A549 (cell line): ENCODE results near the gene CTNNAL1. TPM values are rescaled to one million over a fixed set of nuclear protein-coding genes. Genes with fewer than 3 reads are reported as not detected.

ENCODE experiments used
- ATAC-seq, 2 experiments: fragments of 200-7000 bp in 1 of 2; fragments of >200 bp in 1 of 2; cut with Nextera tagmentation in 1 of 2; cut with Tn5 transposase in 1 of 2; 3 replicates each; pipeline versions ENCODE4 v1.8.0 to v1.9.1; 2018 to 2020; ENCODE audit warnings: mild to moderate bottlenecking in 1 of 2, moderate library complexity in 1 of 2
- CTCF ChIA-PET: fragments of 300-600 bp; sonication (Branson Sonifier 250); formaldehyde crosslinking; extraction: SDS; loops from one replicate; lab custom pipeline; 2021; ENCODE audit warnings: antibody characterized with exemption, inconsistent platforms; lab: Yijun Ruan, JAX
- POLR2A ChIA-PET: fragments of 350-600 bp; formaldehyde crosslinking; extraction: SDS; loops from one replicate; lab custom pipeline; 2021; ENCODE audit warnings: antibody characterized with exemption, inconsistent platforms; lab: Yijun Ruan, JAX
- DNase-seq, 2 experiments: peaks; one replicate each; pipeline versions ENCODE4 v3.0.0 to v3.0.0-alpha.2; 2011 to 2016; ENCODE audit warnings: low read depth in 1 of 2, low spot score in 1 of 2
- FAIRE-seq: peaks from 2 replicates; lab custom pipeline; 2011; peaks lifted over from hg19 to GRCh38; lab: Jason Lieb, UNC
- H3K27ac ChIP-seq, 2 experiments: fragments of >200 bp; sonication (Bioruptor Twin); formaldehyde crosslinking; 3 replicates each; pipeline ENCODE4 v1.5.1; 2016 to 2017
- H3K4me1 ChIP-seq: fragments of >200 bp; sonication (Bioruptor Twin); formaldehyde crosslinking; 3 replicates; pipeline ENCODE4 v1.6.1; 2016
- H3K4me2 ChIP-seq: fragments of >200 bp; sonication (Bioruptor Twin); formaldehyde crosslinking; 3 replicates; pipeline ENCODE4 v1.6.1; 2016
- H3K4me3 ChIP-seq: fragments of >200 bp; sonication (Bioruptor Twin); formaldehyde crosslinking; 3 replicates; pipeline ENCODE4 v1.5.1; 2016
- H3K9me3 ChIP-seq: fragments of >200 bp; sonication (Bioruptor Twin); formaldehyde crosslinking; 3 replicates; pipeline ENCODE4 v1.6.1; 2016
- CBX8 ChIP-seq: fragments of 200-600 bp; sonication (generic); IDR thresholded peaks from 2 replicates; pipeline ENCODE4 v1.6.1; 2016
- CEBPB ChIP-seq, 2 experiments: fragments of >200 bp in 1 of 2; sonication (Bioruptor Twin) in 1 of 2; formaldehyde crosslinking in 1 of 2; IDR thresholded peaks; 2 replicates each; pipeline ENCODE4 v1.6.1; 2012 to 2016
- CHD2 ChIP-seq: fragments of 150-350 bp; IDR thresholded peaks from 2 replicates; pipeline ENCODE4 v1.6.1; 2014; ENCODE audit warnings: low read length; ENCODE audit not compliant: partially characterized antibody
- E2F6 ChIP-seq: IDR thresholded peaks from 2 replicates; pipeline ENCODE4 v1.6.1; 2012; ENCODE audit warnings: low read depth, borderline replicate concordance
- ELK1 ChIP-seq: fragments of 150-350 bp; IDR thresholded peaks from 2 replicates; pipeline ENCODE4 v1.6.1; 2014; ENCODE audit warnings: low read depth, mild to moderate bottlenecking, low read length
- EP300 ChIP-seq, 2 experiments: fragments of >200 bp; sonication (Bioruptor Twin); formaldehyde crosslinking; IDR thresholded peaks; 2 replicates in 1 of 2; 3 replicates in 1 of 2; pipeline ENCODE4 v1.6.1; 2016 to 2017
- FOSL2 ChIP-seq, 2 experiments: fragments of 450-650 bp in 1 of 2; fragments of >200 bp in 1 of 2; sonication (Bioruptor Twin) in 1 of 2; formaldehyde crosslinking; IDR thresholded peaks; 2 replicates each; pipeline versions ENCODE4 v1.5.0 to v1.6.1; 2016 to 2020; ENCODE audit warnings: mild to moderate bottlenecking in 1 of 2, moderate library complexity in 1 of 2
- FOXS1 ChIP-seq: fragments of 250-450 bp; sonication (Bioruptor Pico); IDR thresholded peaks from 2 replicates; pipeline ENCODE4 v1.5.0; 2020; ENCODE audit warnings: mild to moderate bottlenecking, moderate library complexity
- GATA3 ChIP-seq: IDR thresholded peaks from 2 replicates; pipeline ENCODE4 v1.6.1; 2012; ENCODE audit warnings: borderline replicate concordance
- HDAC2 ChIP-seq: fragments of 200-600 bp; sonication (generic); IDR thresholded peaks from 2 replicates; pipeline ENCODE4 v1.6.1; 2016
- HES2 ChIP-seq: fragments of >200 bp; sonication (Bioruptor Twin); formaldehyde crosslinking; IDR thresholded peaks from 2 replicates; pipeline ENCODE4 v1.6.1; 2016
- HEYL ChIP-seq: fragments of 250-450 bp; sonication (Bioruptor Pico); IDR thresholded peaks from 2 replicates; pipeline ENCODE4 v1.8.0; 2021; ENCODE audit warnings: mild to moderate bottlenecking, moderate library complexity
- HOXA7 ChIP-seq: fragments of 250-450 bp; sonication (Bioruptor Pico); IDR thresholded peaks from 2 replicates; pipeline ENCODE4 v1.5.0; 2020; ENCODE audit warnings: mild to moderate bottlenecking, moderate library complexity
- HOXB13 ChIP-seq: fragments of 250-450 bp; sonication (Bioruptor Pico); IDR thresholded peaks from 2 replicates; pipeline ENCODE4 v1.5.0; 2020; ENCODE audit warnings: low read depth, mild to moderate bottlenecking, moderate library complexity
- JUNB ChIP-seq: fragments of >200 bp; sonication (Bioruptor Twin); formaldehyde crosslinking; IDR thresholded peaks from 2 replicates; pipeline ENCODE4 v1.6.1; 2016
- KDM1A ChIP-seq: fragments of 200-600 bp; sonication (generic); IDR thresholded peaks from 2 replicates; pipeline ENCODE4 v1.6.1; 2016; ENCODE audit warnings: low read depth, mild to moderate bottlenecking
- MAZ ChIP-seq: fragments of 150-350 bp; IDR thresholded peaks from 2 replicates; pipeline ENCODE4 v1.6.1; 2014; ENCODE audit warnings: antibody characterized with exemption, low read depth, low read length, borderline replicate concordance
- MYC ChIP-seq: IDR thresholded peaks from 2 replicates; pipeline ENCODE4 v1.6.1; 2012; ENCODE audit warnings: mild to moderate bottlenecking, inconsistent platforms, low read length, improper control_type of control experiment, borderline replicate concordance
- NPAS2 ChIP-seq: fragments of 250-450 bp; sonication (Bioruptor Pico); IDR thresholded peaks from 2 replicates; pipeline ENCODE4 v1.8.0; 2022; ENCODE audit warnings: mild to moderate bottlenecking, moderate library complexity, borderline replicate concordance
- REST ChIP-seq: fragments of 200-600 bp; sonication (generic); IDR thresholded peaks from 2 replicates; pipeline ENCODE4 v1.6.1; 2016; ENCODE audit warnings: antibody characterized with exemption, mild to moderate bottlenecking, moderate library complexity
- RFX5 ChIP-seq: fragments of 450-650 bp; IDR thresholded peaks from 2 replicates; pipeline ENCODE4 v1.7.1; 2014; ENCODE audit warnings: antibody characterized with exemption, mild to moderate bottlenecking, moderate library complexity
- RNF2 ChIP-seq: fragments of 200-600 bp; sonication (generic); IDR thresholded peaks from 2 replicates; pipeline ENCODE4 v1.6.1; 2016; ENCODE audit warnings: low read depth, mild to moderate bottlenecking, antibody characterized with exemption, moderate library complexity, borderline replicate concordance
- SREBF2 ChIP-seq: fragments of 450-650 bp; IDR thresholded peaks from 2 replicates; pipeline ENCODE4 v1.6.1; 2014; ENCODE audit warnings: mild to moderate bottlenecking, moderate library complexity
- TFCP2L1 ChIP-seq: fragments of 250-450 bp; sonication (Bioruptor Pico); IDR thresholded peaks from 2 replicates; pipeline ENCODE4 v1.5.0; 2021; ENCODE audit warnings: mild to moderate bottlenecking
- USF2 ChIP-seq: fragments of 450-650 bp; IDR thresholded peaks from 2 replicates; pipeline ENCODE4 v1.6.1; 2014; ENCODE audit warnings: antibody characterized with exemption
- ZC3H11A ChIP-seq: fragments of 450-650 bp; IDR thresholded peaks from 2 replicates; pipeline ENCODE4 v1.6.1; 2014; ENCODE audit warnings: antibody characterized with exemption, mild to moderate bottlenecking
- ZFP36 ChIP-seq: fragments of 450-650 bp; IDR thresholded peaks from 2 replicates; pipeline ENCODE4 v1.6.1; 2014; ENCODE audit warnings: borderline replicate concordance; ENCODE audit not compliant: partially characterized antibody
- ZSCAN20 ChIP-seq: fragments of 250-450 bp; sonication (Bioruptor Pico); IDR thresholded peaks from 2 replicates; pipeline ENCODE4 v1.8.0; 2022; ENCODE audit warnings: mild to moderate bottlenecking, moderate library complexity
- WGBS: methylation state at CpG from one replicate; pipeline ENCODE4 v1.1.6; 2017; ENCODE audit errors: missing lambda C conversion rate; 5-methylcytosine and 5-hydroxymethylcytosine counted together
- polyA plus RNA-seq, 4 experiments: library from polyadenylated mRNA; depleted of rRNA in 3 of 4; stranded (reverse); fragments of >200 nt; fragmentation: RNase III in 1 of 4; extraction: RNeasy Plus Mini Kit Qiagen cat#74134 plus additional on column Dnase treatment in 1 of 4; gene quantifications; 2 replicates in 3 of 4; 3 replicates in 1 of 4; pipeline ENCODE4 v1.2.3, GENCODE V29; 2011 to 2017

CTNNAL1 gene
- polyA plus RNA-seq, 2 of the 4 experiments (the other 2 are of a cell fraction): 43.8 to 63.6 TPM

- Histone ChIP-seq H3K9me3 (no peaks in the 10 kb centered on the region), H3K4me3 (no peak overlapping the region), H3K4me2 (no peak overlapping the region), H3K27ac (no peak overlapping the region), H3K4me1 (peaks cover 35% of the 10 kb centered on the region)
- WGBS: 96% methylated on average over 4 of the region's 4 CpGs
- no peak for ATAC-seq
- POLR2A ChIA-PET: no interaction called here
- CTCF ChIA-PET: interaction anchor here (1.0 kb wide), 1 partner anchor 13 kb away, joined by 3 read pairs; no protein-coding TSS in a partner anchor
- no peak for TF ChIP-seq TFCP2L1 (CRISPR knock-in tag)
- no peak for TF ChIP-seq RNF2
- TF ChIP-seq HEYL (CRISPR knock-in tag): no peak
- no peak for TF ChIP-seq USF2
- TF ChIP-seq RFX5: no peak
- no peak for TF ChIP-seq GATA3
- TF ChIP-seq FOXS1: no peak
- TF ChIP-seq KDM1A: no peak
- no peak for TF ChIP-seq ELK1
- no peak for TF ChIP-seq HOXA7 (CRISPR knock-in tag)
- no peak for TF ChIP-seq HES2
- no peak for TF ChIP-seq ZC3H11A
- FAIRE-seq: no peak
- DNase-seq: no peak
Observed at GRCh38 chr9:109030426-109030825, 17.1 kb upstream of the CTNNAL1 start.

GRCh38 chr9:109028457-109028856, 15.2 kb upstream of the CTNNAL1 start:
- DNase-seq: no peak
- 92% methylated on average over 4 of the region's 4 CpGs for WGBS
- H3K4me1 ChIP-seq: peaks cover 25% of the 10 kb centered on the region
- CTCF ChIA-PET: interaction anchor here (0.6 to 0.9 kb wide), 2 partner anchors 155 to 1257 kb away, joined by 3 to 4 read pairs; no protein-coding TSS in a partner anchor
- POLR2A ChIA-PET: no interaction called here
- no peaks in the 10 kb centered on the region for H3K9me3 ChIP-seq
- TF ChIP-seq RNF2: no peak
- no peak for TF ChIP-seq HOXB13
- TF ChIP-seq CEBPB (IDR thresholded peaks at IDR 0.05): no peak
- no peak for TF ChIP-seq CBX8
- no peak for TF ChIP-seq MAZ
- TF ChIP-seq HDAC2: no peak
- TF ChIP-seq MYC: no peak
- FAIRE-seq: no peak
- ATAC-seq: no peak
- H3K4me3 ChIP-seq: no peak overlapping the region
- H3K27ac ChIP-seq: no peak overlapping the region
- H3K4me2 ChIP-seq: no peak overlapping the region

GRCh38 chr9:109027176-109027575, 13.9 kb upstream of the CTNNAL1 start:
- POLR2A ChIA-PET: no interaction called here
- no peak for DNase-seq
- 87% methylated on average over 2 of the region's 2 CpGs for WGBS
- no peak for TF ChIP-seq ZFP36
- TF ChIP-seq USF2: no peak
- TF ChIP-seq FOSL2 (IDR thresholded peaks at IDR 0.05): no peak
- TF ChIP-seq FOSL2 (CRISPR knock-in tag; IDR thresholded peaks at IDR 0.05): no peak
- TF ChIP-seq REST: no peak
- TF ChIP-seq NPAS2: no peak
- TF ChIP-seq EP300 (IDR thresholded peaks at IDR 0.05): no peak
- no peak for TF ChIP-seq ZSCAN20 (CRISPR knock-in tag)
- no peak for TF ChIP-seq SREBF2
- no peak for TF ChIP-seq E2F6
- no peak for TF ChIP-seq JUNB
- no peak for TF ChIP-seq CHD2
- TF ChIP-seq HEYL (CRISPR knock-in tag): no peak
- TF ChIP-seq, all 56 proteins: peak for 0
- ATAC-seq (no peak), FAIRE-seq (no peak)
- no peak overlapping the region for H3K4me3 ChIP-seq
- H3K4me1 ChIP-seq: peaks cover 33% of the 10 kb centered on the region
- H3K27ac ChIP-seq: no peak overlapping the region
- no peak overlapping the region for H3K4me2 ChIP-seq
- H3K9me3 ChIP-seq: no peaks in the 10 kb centered on the region
- CTCF ChIA-PET: no interaction called here
